DOHH2 (cell line): ENCODE results near the gene NFIX.
A peak's percentile ranks its signal among the peaks of the same experiment; 100 is the strongest.

Experiments
- H3F3A ChIP-seq: fragments of 200-600 bp; sonication (generic), shearing (Covaris generic); 2 replicates; pipeline ENCODE4 v1.6.0; 2016; ENCODE audit warnings: antibody characterized with exemption, mild to moderate bottlenecking; ENCODE audit not compliant: control insufficient read depth, insufficient read depth
- H3K27ac ChIP-seq: fragments of 200-600 bp; sonication (generic); 2 replicates; pipeline ENCODE4 v1.5.1; 2014; ENCODE audit warnings: low read depth, mild to moderate bottlenecking, low read length, moderate library complexity
- H3K27me3 ChIP-seq: fragments of 200-600 bp; sonication (generic); 2 replicates; pipeline ENCODE4 v1.6.1; 2014; ENCODE audit warnings: mild to moderate bottlenecking, low read length, mixed read lengths; ENCODE audit not compliant: control insufficient read depth
- H3K36me3 ChIP-seq: fragments of 200-600 bp; sonication (generic); 2 replicates; pipeline ENCODE4 v1.6.1; 2014; ENCODE audit warnings: mild to moderate bottlenecking, low read length, moderate library complexity, mixed read lengths; ENCODE audit not compliant: control insufficient read depth
- H3K4me1 ChIP-seq: fragments of 200-600 bp; sonication (generic); 2 replicates; pipeline ENCODE4 v1.6.1; 2014; ENCODE audit warnings: mild to moderate bottlenecking, low read length, mixed read lengths; ENCODE audit not compliant: control insufficient read depth
- H3K4me2 ChIP-seq: fragments of 200-600 bp; sonication (generic); 2 replicates; pipeline ENCODE4 v1.6.0; 2014; ENCODE audit warnings: mild to moderate bottlenecking, low read length, moderate library complexity
- H3K4me3 ChIP-seq: fragments of 200-600 bp; sonication (generic); 2 replicates; pipeline ENCODE4 v1.5.1; 2014; ENCODE audit warnings: mild to moderate bottlenecking, low read length, mixed read lengths
- H3K79me2 ChIP-seq: fragments of 200-600 bp; sonication (generic); 2 replicates; pipeline ENCODE4 v1.6.1; 2014; ENCODE audit warnings: mild to moderate bottlenecking, low read length, mixed read lengths; ENCODE audit not compliant: control insufficient read depth
- H3K9me2 ChIP-seq: fragments of 200-600 bp; sonication (generic); replicated peaks from 2 replicates; pipeline ENCODE4 v1.6.1; 2014; ENCODE audit warnings: mild to moderate bottlenecking, low read length, mixed read lengths; ENCODE audit not compliant: control insufficient read depth
- H3K9me3 ChIP-seq: fragments of 200-600 bp; sonication (generic); 2 replicates; pipeline ENCODE4 v1.6.1; 2014; ENCODE audit warnings: antibody characterized with exemption, low read length, mixed read lengths; ENCODE audit not compliant: control insufficient read depth, insufficient read depth
- H4K20me1 ChIP-seq: fragments of 200-600 bp; sonication (generic); 2 replicates; pipeline ENCODE4 v1.6.0; 2014; ENCODE audit warnings: low read depth, mild to moderate bottlenecking, antibody characterized with exemption, low read length, moderate library complexity; ENCODE audit not compliant: control insufficient read depth, insufficient read depth
- CTCF ChIP-seq: fragments of 200-600 bp; sonication (generic); IDR thresholded peaks from one replicate; pipeline ENCODE4 v1.5.1; 2014; ENCODE audit warnings: antibody characterized with exemption, mild to moderate bottlenecking, low read depth, low read length; ENCODE audit not compliant: poor library complexity, severe bottlenecking
- EZH2phosphoT487 ChIP-seq: fragments of 200-600 bp; sonication (generic); IDR thresholded peaks from 2 replicates; pipeline ENCODE4 v1.6.1; 2017; ENCODE audit warnings: borderline replicate concordance, mild to moderate bottlenecking, antibody characterized with exemption, low read length, moderate library complexity, mixed read lengths

The NFIX gene

DNA sequence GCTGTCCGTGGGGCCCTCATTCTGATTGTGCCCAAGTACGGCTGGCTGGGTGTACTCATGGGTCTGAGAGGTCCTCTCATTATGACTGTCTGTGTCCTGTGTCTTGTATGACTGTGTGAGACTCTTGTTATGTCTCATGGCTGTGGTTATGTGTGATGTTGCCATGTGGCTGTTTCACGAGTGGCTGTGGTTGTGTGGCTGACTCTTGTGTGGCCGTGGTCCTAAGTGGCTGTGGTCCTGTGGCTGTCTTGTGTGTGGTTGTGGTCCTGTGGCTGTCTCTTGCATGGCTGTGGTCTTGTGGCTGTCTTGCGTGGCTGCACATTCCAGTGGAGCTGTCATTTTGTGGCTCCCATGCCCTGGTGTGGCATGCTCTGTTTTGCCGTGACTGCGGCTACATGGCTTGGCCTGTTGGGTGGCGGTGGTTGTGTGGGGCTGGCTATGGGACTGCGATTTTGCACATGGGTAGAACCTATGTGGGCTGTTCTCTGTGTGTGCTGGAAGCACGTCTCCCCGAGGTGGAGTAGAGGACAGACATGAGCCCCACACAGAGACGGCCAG, 104.8 kb downstream of the NFIX start:
- H3K4me3 ChIP-seq: peak overlapping the region; percentile 86
- peak overlapping the region; percentile 99 for H3K27ac ChIP-seq
- peaks cover 44% of the 10 kb centered on the region for H3K36me3 ChIP-seq
- H3F3A ChIP-seq: peaks cover 49% of the 10 kb centered on the region
- H3K79me2 ChIP-seq: peaks cover 64% of the 10 kb centered on the region
- H3K27me3 ChIP-seq: no peaks in the 10 kb centered on the region
- no peaks in the 10 kb centered on the region for H3K9me2 ChIP-seq
- peaks cover 84% of the 10 kb centered on the region for H3K4me1 ChIP-seq
- peak overlapping the region; percentile 100 for H3K4me2 ChIP-seq
- H3K9me3 ChIP-seq: no peaks in the 10 kb centered on the region
- TF ChIP-seq CTCF (no peak), EZH2phosphoT487 (no peak)
- H4K20me1 ChIP-seq: no peaks in the 10 kb centered on the region; the same call in 1 of the 2 replicates

DNA sequence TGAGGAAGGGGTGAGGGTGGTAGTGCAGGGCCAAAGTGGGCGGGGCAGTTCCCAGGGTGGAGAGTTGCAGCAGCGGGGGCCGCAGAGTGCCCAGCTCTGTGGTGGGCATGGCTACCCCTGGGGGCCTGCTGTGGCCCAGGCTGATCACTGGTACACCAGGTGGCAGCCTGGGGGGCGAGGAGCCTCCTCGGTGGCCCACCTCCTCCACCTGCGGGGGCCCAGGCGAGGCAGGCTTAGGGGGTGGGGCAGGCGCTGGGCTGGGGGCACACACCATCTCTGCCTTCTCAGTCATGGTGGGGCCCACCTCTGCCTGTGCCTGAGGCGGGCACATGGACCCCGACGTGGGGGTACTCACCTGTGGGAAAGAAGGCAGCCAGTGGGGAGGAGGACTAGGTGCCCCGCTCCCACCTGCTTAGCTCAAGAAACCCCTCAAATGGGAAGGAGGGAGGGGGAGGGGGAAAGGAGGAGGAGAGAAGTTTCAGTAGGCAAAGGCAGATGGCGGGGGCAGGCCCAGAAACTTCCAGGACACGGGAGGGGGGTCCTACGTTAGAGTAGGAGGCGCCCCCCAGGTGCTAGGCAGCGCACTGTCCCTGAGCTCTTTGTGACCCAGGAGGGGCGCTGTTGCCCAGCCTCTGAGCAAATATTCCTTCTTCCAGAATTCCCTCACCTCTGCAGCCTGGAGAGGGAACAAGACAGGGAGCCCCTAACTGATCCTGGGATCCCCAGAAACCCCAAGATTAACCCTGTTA, 105.7 kb downstream of the NFIX start:
- peaks cover 46% of the 10 kb centered on the region for H3F3A ChIP-seq
- H4K20me1 ChIP-seq: no peaks in the 10 kb centered on the region; the same call in 1 of the 2 replicates
- no peaks in the 10 kb centered on the region for H3K27me3 ChIP-seq
- H3K4me1 ChIP-seq: peaks cover 84% of the 10 kb centered on the region
- no peaks in the 10 kb centered on the region for H3K9me3 ChIP-seq
- H3K79me2 ChIP-seq: peaks cover 64% of the 10 kb centered on the region
- no peaks in the 10 kb centered on the region for H3K9me2 ChIP-seq
- peaks cover 44% of the 10 kb centered on the region for H3K36me3 ChIP-seq
- TF ChIP-seq EZH2phosphoT487 (no peak), CTCF (peak; percentile 92)
- H3K27ac ChIP-seq: peak overlapping the region; percentile 99
- peak overlapping the region; percentile 86 for H3K4me3 ChIP-seq
- H3K4me2 ChIP-seq: peak overlapping the region; percentile 100

DNA sequence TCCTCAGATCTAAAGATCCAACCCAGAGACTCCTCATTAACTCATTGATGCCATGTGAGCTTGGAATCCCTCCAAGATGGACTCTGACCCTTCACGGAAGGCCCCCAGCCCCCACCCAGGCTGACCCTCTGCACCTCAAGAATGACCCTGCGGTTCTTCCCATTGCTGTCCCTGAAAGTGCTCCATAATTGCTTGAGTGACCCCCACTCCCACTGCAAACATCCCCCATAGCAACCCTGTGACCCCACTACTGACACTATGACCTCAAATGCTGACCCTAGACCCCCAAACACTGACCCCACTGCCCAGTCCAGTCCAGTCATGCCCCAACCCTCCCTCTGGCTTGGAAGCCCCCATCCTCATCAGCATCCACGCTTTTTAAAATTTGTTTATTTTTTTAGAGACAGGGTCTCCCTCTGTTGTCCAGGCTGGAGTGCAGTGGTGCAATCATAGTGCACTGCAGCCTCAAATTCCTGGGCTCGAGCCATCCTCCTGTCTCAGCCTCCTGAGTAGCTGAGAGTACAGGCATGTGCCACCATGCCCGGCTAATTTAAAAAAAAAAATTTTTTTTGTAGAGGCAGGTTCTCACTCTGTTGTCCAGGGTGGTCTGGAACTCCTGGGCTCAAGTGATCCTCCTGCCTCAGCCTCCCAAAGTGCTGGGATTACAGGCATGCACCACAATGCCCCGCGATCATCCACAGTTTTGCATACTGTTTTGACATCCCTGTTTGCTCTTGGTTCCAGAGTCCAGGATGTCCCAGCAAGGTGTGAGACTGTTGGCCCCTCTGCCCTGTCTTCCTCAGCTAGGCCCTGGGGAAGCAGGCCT, 106.5 kb downstream of the NFIX start:
- peak overlapping the region; percentile 100 for H3K4me2 ChIP-seq
- H4K20me1 ChIP-seq: no peaks in the 10 kb centered on the region; the same call in 1 of the 2 replicates
- H3K4me3 ChIP-seq: peak overlapping the region; percentile 86
- H3K4me1 ChIP-seq: peaks cover 81% of the 10 kb centered on the region
- peaks cover 64% of the 10 kb centered on the region for H3K79me2 ChIP-seq
- peaks cover 46% of the 10 kb centered on the region for H3F3A ChIP-seq
- no peaks in the 10 kb centered on the region for H3K27me3 ChIP-seq
- no peaks in the 10 kb centered on the region for H3K9me3 ChIP-seq
- peaks cover 46% of the 10 kb centered on the region for H3K36me3 ChIP-seq
- no peak for TF ChIP-seq EZH2phosphoT487
- TF ChIP-seq CTCF: peak; percentile 46
- peak overlapping the region; percentile 99 for H3K27ac ChIP-seq
- H3K9me2 ChIP-seq: no peaks in the 10 kb centered on the region
